DOHH2 (cell line): ENCODE data around the gene PTGES.

Experiments
- CTCF ChIP-seq: fragments of 200-600 bp; sonication (generic); IDR thresholded peaks from one replicate; pipeline ENCODE4 v1.5.1; 2014; ENCODE audit warnings: antibody characterized with exemption, mild to moderate bottlenecking, low read depth, low read length; ENCODE audit not compliant: poor library complexity, severe bottlenecking
- EZH2phosphoT487 ChIP-seq: fragments of 200-600 bp; sonication (generic); IDR thresholded peaks from 2 replicates; pipeline ENCODE4 v1.6.1; 2017; ENCODE audit warnings: borderline replicate concordance, mild to moderate bottlenecking, antibody characterized with exemption, low read length, moderate library complexity, mixed read lengths

- TF ChIP-seq CTCF (peak; percentile 76), EZH2phosphoT487 (no peak)
Observed at GRCh38 chr9:129783516-129784361, 30.9 kb upstream of the PTGES start.
